Right cardiac atrium (tissue), 5 donors: ENCODE measurements around the gene COL2A1. TPM values are rescaled to one million over a fixed set of nuclear protein-coding genes. Genes with fewer than 3 reads are reported as not detected.
A peak's percentile ranks its signal among the peaks of the same experiment; 100 is the strongest.
"Not testable (repeated sequence)": the region's sequence is repeated elsewhere in the genome, so short reads cannot be mapped to it uniquely, and the experiment has no call there.

Experiments used
- ATAC-seq, 2 donors: fragments of 200-7000 bp; cut with Tn5 transposase; one replicate each; pipeline versions ENCODE4 v1.8.0 to v1.9.1; 2020; ENCODE audit warnings: moderate library complexity in 2 of 2, mild to moderate bottlenecking in 1 of 2
- DNase-seq, 3 donors: peaks; one replicate each; pipeline ENCODE4 v3.0.0-alpha.2; 2020
- H3K27ac ChIP-seq: one replicate; pipeline ENCODE4 v1.5.1; 2013; ENCODE audit warnings: mild to moderate bottlenecking, low read length, control low read depth, moderate library complexity
- H3K27me3 ChIP-seq: one replicate; pipeline ENCODE4 v1.6.1; 2013; ENCODE audit not compliant: control insufficient read depth, insufficient read depth
- H3K4me1 ChIP-seq: one replicate; pipeline ENCODE4 v1.6.1; 2013; ENCODE audit warnings: low read length; ENCODE audit not compliant: control insufficient read depth, insufficient read depth
- H3K4me3 ChIP-seq: one replicate; pipeline ENCODE4 v1.5.1; 2013; ENCODE audit warnings: low read length, control low read depth
- H3K9me3 ChIP-seq: one replicate; pipeline ENCODE4 v1.6.1; 2013; ENCODE audit warnings: low read length; ENCODE audit not compliant: control insufficient read depth
- WGBS: extraction: QIAGEN DNeasy Blood & Tissue Kit; methylation state at CpG from one replicate; pipeline ENCODE4 v1.1.7; 2013; 5-methylcytosine and 5-hydroxymethylcytosine counted together
- intact Hi-C, 4 donors: fragments of 100-400 bp; cut with DNase I; formaldehyde crosslinking; loops; one replicate each; pipeline versions ENCODE4 v1.11.0 to v1.14.0; 2022 to 2023
- polyA plus RNA-seq: library from polyadenylated mRNA; stranded (reverse); fragments of 200-250 nt; gene quantifications from one replicate; pipeline ENCODE4 v1.2.3, GENCODE V29; 2013
- total RNA-seq, 4 donors: library from RNA; stranded (reverse); fragmentation: NEBNext Ultra II Directional; extraction: Animal tissue kit (Norgen Biotek cat#: 25700); gene quantifications; one replicate each; pipeline ENCODE4 v1.2.1, GENCODE V29; 2021
- donor health status: healthy with polysubstance abuse.
- donor health status: DM: no; HTN: yes; CAD: no.
- donor health status: DM: no; HTN: no; CAD: no.
- donor health status: DM: no; HTN: yes; CAD: no; lungs with severe emphysema.
- donor health status: DM: yes; HTN: yes; CAD: no.

Gene COL2A1
- total and polyA plus RNA-seq, 5 donors, result 0.07 TPM; not detected in 4

GRCh38 chr12:47969845-47970244 lies 34.4 kb downstream of the COL2A1 start:
- Histone ChIP-seq H3K4me3 (no peak overlapping the region), H3K27me3 (no peaks in the 10 kb centered on the region), H3K27ac (no peak overlapping the region), H3K4me1 (no peaks in the 10 kb centered on the region), H3K9me3 (no peaks in the 10 kb centered on the region)
- DNase-seq, result no peak
- 40% methylated on average over 3 of the region's 3 CpGs for WGBS
- peak in 1 of 2 donors; percentile 10 for ATAC-seq
- intact Hi-C loops, result no loop called here

GRCh38 chr12:47967461-47968321 lies 36.6 kb downstream of the COL2A1 start:
- 40% methylated on average over 5 of the region's 5 CpGs for whole genome bisulfite sequencing
- ATAC-seq (no peak), DNase-seq (peak in 1 of 3 donors; percentile 62)
- Histone ChIP-seq H3K9me3 (no peaks in the 10 kb centered on the region), H3K27me3 (no peaks in the 10 kb centered on the region), H3K4me3 (no peak overlapping the region), H3K4me1 (peaks cover 2% of the 10 kb centered on the region), H3K27ac (no peak overlapping the region)
- intact Hi-C loops, result no loop called here

GRCh38 chr12:47965581-47965980 lies 38.7 kb downstream of the COL2A1 start:
- WGBS, result 69% methylated on average over 3 of the region's 3 CpGs
- no peaks in the 10 kb centered on the region for H3K27me3 ChIP-seq
- H3K9me3 ChIP-seq, result no peaks in the 10 kb centered on the region
- H3K27ac ChIP-seq, result no peak overlapping the region
- peaks cover 2% of the 10 kb centered on the region for H3K4me1 ChIP-seq
- intact Hi-C loops, result no loop called here
- no peak overlapping the region for H3K4me3 ChIP-seq
- ATAC-seq (no peak), DNase-seq (no peak)

GRCh38 chr12:47964106-47964728 lies 40.1 kb downstream of the COL2A1 start:
- Histone ChIP-seq H3K27ac (peak overlapping the region; percentile 6), H3K4me3 (peak overlapping the region; percentile 60), H3K27me3 (no peaks in the 10 kb centered on the region), H3K4me1 (peaks cover 2% of the 10 kb centered on the region), H3K9me3 (no peaks in the 10 kb centered on the region)
- DNase-seq, result peak in 1 of 3 donors; percentile 74
- no peak for ATAC-seq
- intact Hi-C loops, result no loop called here
- WGBS, result 18% methylated on average over 18 of the region's 18 CpGs

GRCh38 chr12:47963340-47964040 lies 40.8 kb downstream of the COL2A1 start, which contains the start of gene TMEM106C:
TMEM106C (plus strand) TSS chr12:47963596; CDS start chr12:47964237, 641 bp downstream.
- H3K4me1 ChIP-seq, result peaks cover 2% of the 10 kb centered on the region
- DNase-seq (peak; percentile 92 to 97 (median 97)), ATAC-seq (peak; percentile 94 to 97)
- no peaks in the 10 kb centered on the region for H3K9me3 ChIP-seq
- intact Hi-C loops, result no loop called here
- H3K27me3 ChIP-seq, result no peaks in the 10 kb centered on the region
- WGBS, result under 1% methylated on average over 59 of the region's 59 CpGs
- H3K27ac ChIP-seq, result peak within 1 kb of the TSS; percentile 6
- peak within 1 kb of the TSS; percentile 60 for H3K4me3 ChIP-seq

- ATAC-seq (no peak), DNase-seq (no peak)
- intact Hi-C loops, result no loop called here
- H3K27ac ChIP-seq, result no peak overlapping the region
- peaks cover 2% of the 10 kb centered on the region for H3K4me1 ChIP-seq
- no peaks in the 10 kb centered on the region for H3K9me3 ChIP-seq
- WGBS, result 84% methylated on average over 11 of the region's 11 CpGs
- no peaks in the 10 kb centered on the region for H3K27me3 ChIP-seq
- H3K4me3 ChIP-seq, result no peak overlapping the region
Observed at GRCh38 chr12:47962198-47962597, 42.1 kb downstream of the COL2A1 start.

- H3K9me3 ChIP-seq, intact Hi-C loops, H3K27me3 ChIP-seq, DNase-seq, H3K4me3 ChIP-seq, H3K27ac ChIP-seq, ATAC-seq, H3K4me1 ChIP-seq: not testable (repeated sequence)
- 96% methylated on average over 1 of the region's 1 CpG for WGBS
Observed at GRCh38 chr12:47957671-47958070, 46.6 kb downstream of the COL2A1 start.

- Histone ChIP-seq H3K4me3 (no peak overlapping the region), H3K27me3 (no peaks in the 10 kb centered on the region), H3K9me3 (no peaks in the 10 kb centered on the region), H3K27ac (no peak overlapping the region), H3K4me1 (no peaks in the 10 kb centered on the region)
- ATAC-seq, result no peak
- DNase-seq, result no peak
- intact Hi-C loops, result no loop called here
- WGBS, result 72% methylated on average over 3 of the region's 3 CpGs
Observed at GRCh38 chr12:47955059-47955458, 49.2 kb downstream of the COL2A1 start.

- Histone ChIP-seq H3K27me3 (no peaks in the 10 kb centered on the region), H3K27ac (no peak overlapping the region), H3K9me3 (no peaks in the 10 kb centered on the region), H3K4me1 (no peaks in the 10 kb centered on the region), H3K4me3 (no peak overlapping the region)
- WGBS, result 84% methylated on average over 4 of the region's 4 CpGs
- no peak for ATAC-seq
- intact Hi-C loops, result no loop called here
- DNase-seq, result no peak
Observed at GRCh38 chr12:47954467-47955045, 49.7 kb downstream of the COL2A1 start.

- ATAC-seq (no peak), DNase-seq (no peak)
- intact Hi-C loops, result no loop called here
- Histone ChIP-seq H3K4me3 (no peak overlapping the region), H3K4me1 (no peaks in the 10 kb centered on the region), H3K27me3 (no peaks in the 10 kb centered on the region), H3K27ac (no peak overlapping the region), H3K9me3 (no peaks in the 10 kb centered on the region)
- WGBS, result 87% methylated on average over 8 of the region's 8 CpGs
Observed at GRCh38 chr12:47954058-47954457, 50.2 kb downstream of the COL2A1 start.
